HG03457 (cell line): ENCODE data around the gene C8G.

ENCODE experiments used
- ATAC-seq: cut with Tn5 transposase; IDR thresholded peaks from one replicate; pipeline ENCODE4 v1.9.1; 2021; ENCODE audit warnings: moderate number of reproducible peaks; ENCODE audit not compliant: unreplicated experiment

C8G gene

DNA sequence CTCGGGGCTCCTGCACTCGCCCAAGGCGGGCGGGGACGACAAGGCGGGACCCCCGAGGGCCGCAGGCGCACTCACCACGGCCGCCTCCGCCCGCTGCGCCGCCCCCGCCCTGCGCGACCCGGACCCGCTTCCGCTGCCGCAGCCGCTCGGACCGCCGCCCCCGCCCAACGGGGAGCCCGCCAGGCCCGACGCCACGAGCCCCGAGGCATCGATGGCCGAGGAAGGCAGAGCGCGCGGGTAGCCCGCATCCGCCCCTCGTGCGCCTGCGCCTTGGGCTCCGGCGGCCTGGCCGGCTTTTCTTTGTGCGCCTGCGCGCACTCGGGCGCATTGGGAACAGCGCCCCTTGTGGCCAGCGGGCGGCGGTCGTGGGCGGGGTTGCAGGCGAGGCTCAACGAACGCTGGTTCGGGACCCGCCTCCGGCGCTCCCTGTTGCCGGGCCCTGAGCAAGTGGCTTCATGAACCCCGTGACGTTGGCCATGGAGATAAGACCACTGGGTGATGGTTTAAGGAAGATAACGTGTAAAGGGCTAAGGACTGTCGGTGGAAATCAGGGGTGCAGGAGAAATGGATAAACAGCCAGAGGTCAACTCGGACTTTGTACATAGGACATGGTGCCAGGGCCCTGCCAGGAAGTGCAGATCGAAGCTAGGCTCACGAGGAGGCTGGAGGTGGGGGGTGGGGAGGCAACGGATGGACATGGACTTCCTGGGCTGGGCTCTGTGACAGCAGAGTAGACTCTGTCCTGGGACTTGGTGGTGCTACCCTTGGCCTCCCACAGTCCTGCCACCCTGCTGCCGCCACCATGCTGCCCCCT is at the start of gene C8G, which contains the start of gene FBXW5:
Gene C8G, plus strand, starts transcription at position 725 of the 814 bp plus-strand sequence. Its CDS starts 78 bp downstream, at position 803.
Gene FBXW5, minus strand, starts transcription at position 220 of the 814 bp plus-strand sequence. CDS start 655 bp downstream, outside the sequence.
- ATAC-seq = peak; percentile 47

DNA sequence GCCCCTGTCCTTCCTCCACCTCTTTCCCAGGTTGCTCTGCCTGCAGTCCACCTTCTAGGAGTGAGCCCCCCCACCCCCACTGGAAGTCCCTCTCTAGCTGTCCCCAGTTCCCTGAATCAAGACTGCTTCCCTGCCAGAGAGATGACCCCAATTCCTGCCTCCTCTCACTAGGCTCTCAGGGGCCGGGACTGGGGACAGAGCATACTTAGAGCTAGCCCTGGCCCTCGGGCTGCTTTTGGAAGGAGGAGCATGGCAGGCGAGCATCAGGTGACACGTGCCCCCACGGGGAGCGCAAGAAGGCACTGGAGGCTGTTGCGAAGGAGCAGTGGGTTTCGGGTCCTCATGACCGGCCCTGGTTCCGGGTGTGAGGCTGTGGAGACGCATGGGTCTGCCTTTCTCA is 49.0 kb upstream of the C8G start:
- ATAC-seq = no peak

DNA sequence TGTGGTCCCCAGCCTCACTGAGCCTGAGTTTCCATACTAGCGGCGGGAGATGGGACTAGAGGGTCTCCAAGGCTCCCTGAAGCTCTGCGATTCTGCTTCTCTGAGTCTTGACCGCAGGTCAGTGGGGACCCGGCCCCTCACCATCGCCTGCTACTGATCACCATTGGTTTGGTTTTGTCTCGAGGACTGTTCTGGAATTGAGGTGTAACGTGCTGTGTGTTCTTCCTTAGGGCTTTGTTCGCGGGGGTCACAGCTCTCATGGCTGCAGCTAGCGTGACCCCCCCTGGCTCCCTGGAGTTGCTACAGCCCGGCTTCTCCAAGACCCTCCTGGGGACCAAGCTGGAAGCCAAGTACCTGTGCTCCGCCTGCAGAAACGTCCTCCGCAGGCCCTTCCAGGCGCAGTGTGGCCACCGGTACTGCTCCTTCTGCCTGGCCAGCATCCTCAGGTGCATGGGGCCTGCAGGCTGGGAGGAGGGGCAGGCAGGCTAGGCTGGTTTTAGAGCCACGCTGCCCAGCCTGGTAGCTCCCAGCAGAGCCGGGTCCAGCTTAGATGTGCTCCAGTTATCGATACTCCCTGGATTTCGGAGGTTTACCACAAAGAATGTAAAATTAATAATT is 46.5 kb upstream of the C8G start:
- no peak for ATAC-seq

DNA sequence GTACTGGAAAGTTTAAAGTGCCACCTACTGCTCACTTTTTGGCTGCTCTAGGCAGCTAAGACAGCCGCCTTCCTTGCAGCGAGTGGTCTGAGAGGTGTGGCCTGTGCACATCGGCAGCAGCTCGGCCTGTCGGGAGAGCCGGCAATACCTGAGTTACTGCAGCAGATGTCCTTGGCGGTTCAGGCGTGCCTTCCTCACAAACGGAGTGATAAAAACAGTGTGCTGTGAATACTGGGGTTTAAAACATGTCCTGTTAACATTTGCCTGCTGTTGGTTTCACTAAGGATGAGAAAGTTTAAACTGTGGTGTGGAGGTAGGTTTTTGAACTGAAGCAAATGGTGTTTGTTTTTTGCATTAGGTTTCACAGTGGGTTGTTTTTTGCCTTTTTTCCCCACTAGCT is 45.8 kb upstream of the C8G start:
- no peak for ATAC-seq

DNA sequence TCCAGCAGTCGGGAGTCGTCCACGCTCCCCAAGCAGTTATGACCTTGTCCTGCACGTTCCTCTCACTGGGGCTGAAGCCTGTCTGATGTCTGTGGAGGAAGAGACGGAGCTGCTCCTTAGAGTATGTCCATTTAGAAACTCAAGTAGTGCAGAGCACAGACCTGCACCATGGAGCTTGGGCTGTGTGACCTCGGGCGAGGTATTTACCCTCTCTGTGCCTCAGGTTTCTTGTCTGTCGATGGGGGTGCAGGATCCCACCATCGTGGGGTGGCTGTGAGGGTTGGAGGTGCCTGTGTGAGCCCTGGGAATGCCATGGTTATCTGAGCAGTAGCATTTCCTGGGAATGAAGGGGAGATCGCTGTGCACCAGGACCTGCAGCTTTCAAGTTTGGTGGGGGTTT is 44.5 kb upstream of the C8G start:
- ATAC-seq = no peak

DNA sequence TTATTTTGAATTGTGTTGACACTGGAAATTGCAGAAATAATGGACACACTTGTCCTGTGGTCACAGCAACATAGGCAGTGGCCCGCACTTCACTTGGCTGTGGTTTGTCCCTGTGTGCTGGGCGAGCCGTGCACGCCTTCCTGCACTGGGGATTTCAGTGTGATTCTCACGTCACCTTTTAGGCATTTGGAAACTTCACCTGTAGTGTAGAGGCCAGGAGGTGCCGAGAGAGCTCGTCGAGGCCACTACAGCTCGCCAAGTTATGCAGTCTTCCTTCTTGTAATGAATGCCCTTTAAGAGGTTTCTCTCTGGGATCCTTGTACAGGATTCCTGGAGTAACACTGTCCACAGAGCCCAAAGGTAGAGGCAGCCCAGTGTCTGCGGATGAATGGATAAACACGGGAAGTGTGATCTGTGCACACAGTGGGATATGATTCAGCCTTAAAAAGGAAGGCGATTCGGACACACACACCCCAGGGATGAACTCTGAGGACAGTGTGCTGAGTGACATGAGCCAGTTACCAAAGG is 44.0 kb upstream of the C8G start:
- ATAC-seq = no peak

DNA sequence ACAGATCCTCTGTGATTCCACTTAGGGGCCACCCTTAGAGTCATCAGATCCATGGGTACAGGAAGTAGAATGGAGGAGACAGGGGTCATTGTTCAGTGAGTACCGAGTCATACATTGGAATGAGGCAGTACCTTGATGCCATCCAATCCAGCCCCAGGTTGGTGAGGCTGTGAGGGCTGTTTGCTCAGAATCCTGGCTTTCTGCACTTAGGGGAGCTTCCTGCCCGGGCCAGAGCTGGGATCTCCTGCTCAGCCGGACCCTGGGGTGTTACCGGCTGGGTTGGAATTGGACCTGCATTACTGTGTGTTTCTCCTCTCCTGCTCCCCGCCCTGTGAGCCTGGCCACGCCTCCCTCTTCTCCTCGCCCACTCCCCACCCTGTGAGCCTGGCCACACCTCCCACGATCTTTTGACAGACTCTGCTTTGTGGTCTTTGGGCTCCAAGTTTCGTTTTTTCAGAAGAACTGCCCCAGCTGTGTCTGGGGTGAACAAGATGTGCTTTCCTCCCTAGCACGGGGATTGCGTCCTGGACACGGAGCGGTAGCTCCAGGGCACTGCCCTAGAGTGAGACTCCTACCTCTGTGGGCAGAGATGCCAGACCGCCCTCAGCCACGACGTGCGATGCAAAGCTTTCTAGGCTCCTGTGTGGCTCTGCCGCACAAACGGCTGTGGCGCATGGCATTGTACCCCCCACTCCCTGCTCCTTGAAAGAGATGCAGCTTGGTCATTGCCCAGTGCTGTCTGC is 43.4 kb upstream of the C8G start:
- no peak for ATAC-seq

DNA sequence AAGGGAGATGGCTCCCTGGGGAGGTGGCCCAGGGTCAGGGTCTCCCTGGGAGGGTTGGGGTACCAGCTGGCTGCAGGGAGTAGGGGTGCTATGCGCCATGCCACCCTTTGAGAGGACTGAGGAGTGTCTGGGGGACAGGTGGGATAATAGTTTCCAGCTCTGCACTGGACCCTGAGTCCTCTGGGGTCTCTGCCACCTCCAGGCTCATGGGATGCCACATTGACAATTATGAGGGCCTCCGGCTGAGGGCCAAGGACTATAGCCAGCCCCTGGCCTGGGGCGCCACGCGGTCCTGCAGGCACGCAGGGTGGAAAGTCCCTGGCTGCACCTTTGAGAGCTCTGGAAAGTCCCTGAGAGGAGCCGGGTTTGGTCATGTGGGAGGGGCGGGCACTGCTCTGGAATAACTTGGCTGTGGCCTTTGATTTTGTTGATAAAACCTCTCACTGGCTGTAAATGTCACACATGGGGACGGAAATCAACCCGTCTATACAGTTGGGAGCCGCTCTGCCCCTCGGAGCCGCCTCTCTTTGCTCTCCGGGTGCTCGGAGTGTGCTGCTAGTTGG is 42.7 kb upstream of the C8G start:
- ATAC-seq = no peak

DNA sequence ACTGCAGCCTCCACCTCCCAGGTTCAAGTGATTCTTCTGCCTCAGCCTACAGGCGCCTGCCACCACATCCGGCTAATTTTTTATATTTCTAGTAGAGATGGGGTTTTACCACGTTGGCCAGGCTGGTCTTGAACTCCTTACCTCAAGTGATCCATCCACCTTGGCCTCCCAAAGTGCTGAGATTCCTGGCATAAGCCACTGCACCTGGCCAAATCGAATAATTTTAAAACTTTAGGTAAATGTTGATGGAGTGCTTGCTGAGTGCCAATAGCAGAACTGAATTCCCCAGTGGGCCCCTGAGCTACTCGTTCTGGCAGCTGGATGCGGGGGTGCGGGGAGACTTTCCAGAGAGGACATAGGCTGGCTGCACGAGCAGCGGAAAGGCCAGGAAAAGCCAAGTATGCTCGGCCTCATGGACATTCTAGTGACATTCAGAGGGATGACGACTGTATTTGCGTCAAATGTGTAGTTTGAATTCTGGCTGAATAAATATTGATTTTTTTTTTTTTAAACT is 41.9 kb upstream of the C8G start:
- no peak for ATAC-seq

DNA sequence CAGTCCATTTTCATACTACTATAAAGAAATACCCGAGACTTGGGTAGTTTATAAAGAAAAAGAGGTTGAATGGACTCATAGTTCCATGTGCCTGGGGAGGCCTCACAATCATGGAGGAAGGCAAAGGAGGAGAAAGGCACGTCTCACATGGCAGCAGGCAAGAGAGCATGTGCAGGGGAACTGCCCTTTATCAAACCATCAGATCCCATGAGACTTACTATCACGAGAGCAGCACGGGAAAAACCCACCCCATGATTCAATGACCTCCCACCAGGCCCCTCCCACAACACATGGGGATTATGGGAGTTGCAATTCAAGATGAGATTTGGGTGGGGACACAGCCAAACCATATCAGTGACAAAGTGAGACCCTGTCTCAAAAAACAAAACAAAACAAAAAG is 38.8 kb upstream of the C8G start:
- no peak for ATAC-seq

DNA sequence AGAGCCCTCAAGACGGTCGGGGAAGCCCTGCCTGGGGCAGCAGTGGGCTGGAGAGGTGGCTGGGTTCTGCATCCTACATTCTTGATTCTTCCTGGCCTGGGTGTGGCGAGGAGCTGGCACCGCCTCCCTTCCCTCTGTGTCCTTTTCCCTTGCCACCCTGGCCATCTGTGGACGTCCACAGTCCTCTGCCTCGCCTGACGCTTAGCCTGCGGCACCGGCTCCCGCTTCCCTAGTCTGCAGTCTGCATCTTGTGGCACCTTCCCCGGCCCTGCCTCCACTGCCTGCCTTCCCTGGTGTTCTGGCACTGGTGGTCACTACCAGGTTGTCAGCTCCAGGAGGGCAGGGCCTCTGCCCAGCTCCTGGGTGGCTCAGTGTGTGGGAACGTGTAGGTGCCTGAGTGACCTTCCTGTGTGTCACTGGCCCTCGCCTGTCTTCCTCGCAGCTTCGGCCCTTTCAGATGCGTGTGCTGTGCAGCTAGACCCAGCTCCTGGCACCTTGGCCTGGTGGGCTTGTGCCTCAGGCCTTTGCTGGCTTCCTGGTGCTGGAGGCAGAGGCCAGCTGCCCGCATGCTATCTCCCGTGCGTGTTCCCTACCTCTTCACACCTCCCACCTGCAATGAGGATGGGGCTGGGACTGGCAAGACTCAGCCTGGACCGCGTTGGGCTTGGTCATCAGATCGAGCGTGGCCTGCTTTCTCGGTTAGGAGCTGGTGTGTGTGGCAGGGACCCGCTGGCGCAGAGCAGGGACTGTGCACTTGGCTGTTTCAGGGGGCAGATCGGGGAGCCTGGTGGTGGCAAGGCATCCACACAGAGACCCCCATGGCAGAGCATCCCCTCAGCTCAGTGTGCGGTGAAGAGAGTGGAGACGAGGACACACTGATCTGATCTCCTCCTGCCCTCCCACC is 37.8 kb upstream of the C8G start:
- ATAC-seq = no peak

DNA sequence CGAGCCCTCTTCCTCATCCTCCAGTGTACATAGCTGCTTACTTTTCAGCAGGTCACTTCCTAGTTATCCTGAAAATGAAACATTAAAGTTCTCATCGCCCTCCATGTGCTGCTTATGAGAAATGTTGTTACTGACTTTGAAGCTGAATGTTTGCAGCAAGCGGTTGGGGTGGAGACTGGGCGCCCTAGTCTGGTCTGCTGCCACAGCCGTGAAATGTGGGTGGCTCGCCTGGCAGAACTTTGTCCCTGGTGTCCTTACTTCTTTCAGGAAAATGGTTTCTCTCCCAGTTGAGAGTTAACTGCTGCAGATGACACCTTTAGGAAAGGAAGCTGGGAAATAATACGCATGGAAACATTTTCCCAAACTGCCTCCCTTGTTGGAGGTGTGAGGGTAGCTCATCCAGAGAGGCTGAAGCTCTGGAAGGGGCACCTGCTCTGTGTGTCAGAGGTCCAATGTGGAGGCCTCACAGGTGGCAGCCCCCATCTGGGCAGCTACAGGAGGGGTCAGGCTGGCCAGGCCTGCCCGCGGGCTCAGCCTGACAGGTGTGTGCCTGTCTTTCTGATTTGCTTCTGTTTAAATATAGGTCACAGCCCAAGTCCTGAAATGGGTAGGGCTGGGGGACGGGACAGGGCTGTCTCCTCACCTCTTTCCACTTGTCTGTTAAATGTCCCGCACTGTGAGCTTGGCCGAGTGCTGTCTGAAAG is 34.7 kb upstream of the C8G start:
- ATAC-seq = no peak

DNA sequence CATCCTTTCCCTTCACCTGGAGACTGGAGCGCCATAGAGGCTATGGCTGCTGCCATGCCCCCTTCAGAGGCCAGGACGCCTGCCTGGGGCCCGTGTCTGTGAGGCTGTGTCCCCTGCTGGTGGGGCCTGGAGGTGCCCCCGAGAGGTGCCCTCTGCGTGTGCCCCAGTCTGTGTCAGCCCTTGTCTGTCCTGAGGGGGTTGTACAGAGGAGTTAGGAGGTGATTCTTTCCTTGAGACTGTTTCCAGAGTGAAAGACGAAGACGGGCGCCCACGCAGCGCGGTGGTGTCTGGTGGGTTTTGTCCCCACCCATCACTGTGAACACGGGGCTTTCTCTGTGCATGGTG is 34.2 kb upstream of the C8G start:
- ATAC-seq = no peak

DNA sequence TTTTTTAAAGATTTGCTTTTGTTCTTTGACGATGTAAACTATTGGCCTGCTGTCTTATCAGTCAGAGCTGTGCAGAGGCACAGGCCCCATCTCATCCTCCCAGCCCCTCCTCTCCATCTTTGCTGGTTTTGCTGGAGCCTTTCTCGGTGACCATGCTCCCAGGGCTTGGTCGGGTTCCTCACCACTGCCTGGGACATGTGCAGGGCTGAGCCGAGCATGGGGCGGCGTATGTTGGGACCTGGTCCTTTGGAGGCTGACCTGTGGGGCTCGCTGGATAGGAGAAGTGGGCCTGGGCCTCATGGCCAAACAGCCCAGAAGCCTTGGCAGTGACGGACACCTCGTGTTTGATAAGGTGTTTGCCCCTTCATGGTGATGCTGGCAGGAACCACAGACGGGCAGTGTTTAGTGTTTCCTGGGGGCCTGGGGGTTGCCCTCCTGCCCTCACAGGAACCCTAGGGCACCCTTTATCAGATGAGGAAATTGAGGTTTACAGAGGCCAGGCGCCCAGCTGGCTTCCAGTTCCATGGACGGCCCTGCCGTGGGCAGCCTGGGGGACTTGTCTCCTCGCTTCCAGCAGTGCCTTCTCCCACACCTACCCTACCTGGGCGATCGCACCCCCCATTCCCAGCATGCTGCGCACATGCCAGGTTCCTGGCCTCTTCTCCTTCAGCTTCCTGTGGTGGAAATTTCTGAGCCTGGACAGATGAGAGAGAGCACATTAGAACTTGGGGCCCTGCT is 31.2 kb upstream of the C8G start:
- ATAC-seq = no peak

DNA sequence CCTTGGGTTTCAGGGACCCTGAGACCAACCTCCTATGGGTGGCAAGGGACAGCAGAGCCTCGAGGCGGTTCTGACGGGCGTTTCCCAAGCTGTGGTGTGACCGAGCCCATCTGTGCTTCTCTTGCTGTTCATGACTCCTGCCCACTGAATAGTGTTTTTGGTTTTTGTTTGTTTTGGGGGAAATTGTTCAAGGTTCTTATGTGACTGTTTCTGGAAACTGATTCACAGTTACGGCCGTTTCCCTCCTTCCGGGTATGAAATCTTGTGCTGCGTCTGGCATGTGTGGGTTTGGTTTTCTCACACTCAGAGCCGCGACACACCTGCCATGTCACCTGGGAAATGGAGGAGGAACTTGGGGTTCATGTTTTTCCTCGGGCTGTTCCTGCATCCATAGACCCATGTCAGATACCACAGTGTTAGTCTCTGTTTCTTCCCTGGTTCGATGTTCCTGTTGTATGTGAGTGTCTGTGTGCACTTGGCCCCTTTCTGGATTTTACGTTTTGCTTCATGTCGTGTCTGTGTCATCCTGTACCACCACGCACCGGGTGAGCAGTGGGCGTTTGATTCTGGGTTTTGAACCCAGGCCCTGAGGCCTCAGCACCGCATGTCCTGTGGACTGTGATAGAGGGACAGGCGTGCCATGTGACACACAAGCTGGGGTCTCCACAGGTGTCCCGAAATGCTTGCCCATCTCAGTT is 29.3 kb upstream of the C8G start:
- no peak for ATAC-seq

DNA sequence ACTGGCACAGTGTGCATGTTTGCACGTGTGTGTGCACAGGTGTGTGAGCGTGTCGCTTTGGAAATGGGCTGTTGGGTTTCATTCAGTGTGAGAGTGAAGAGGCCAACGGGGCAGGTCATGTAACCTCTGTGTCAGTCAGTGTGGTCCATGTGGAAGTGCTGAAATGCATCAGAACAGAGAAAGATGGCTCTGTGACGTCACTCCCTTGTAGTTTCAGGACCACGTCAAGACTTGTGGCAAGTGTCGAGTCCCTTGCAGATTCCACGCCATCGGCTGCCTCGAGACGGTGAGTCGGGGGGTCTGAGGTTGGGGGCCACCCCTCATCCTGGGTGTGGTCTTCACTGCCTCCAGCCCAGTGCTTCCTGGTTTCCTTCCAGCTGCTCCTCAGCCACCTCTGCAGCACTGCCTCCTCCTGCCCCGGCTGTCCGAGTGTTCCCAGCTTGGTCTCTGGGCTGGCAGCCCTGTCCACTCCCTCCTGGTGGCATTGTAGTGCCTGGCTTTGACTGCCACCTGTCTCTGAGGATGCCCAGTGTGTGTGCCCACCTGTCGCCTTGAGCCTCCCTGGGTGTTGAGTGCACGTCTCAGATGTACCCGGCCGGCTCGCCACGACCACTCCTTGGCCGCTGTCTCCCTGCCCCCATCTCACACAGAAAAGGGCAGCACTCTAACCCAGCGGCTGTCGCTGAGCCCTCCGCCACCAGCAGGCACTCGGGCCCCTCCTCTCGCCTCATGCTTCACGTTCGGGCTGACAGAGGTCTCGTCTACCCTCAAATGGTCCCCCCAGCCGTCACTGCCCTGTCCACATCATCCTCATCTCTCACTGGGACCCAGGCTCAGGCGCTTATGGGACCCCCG is 28.5 kb upstream of the C8G start:
- ATAC-seq = no peak

DNA sequence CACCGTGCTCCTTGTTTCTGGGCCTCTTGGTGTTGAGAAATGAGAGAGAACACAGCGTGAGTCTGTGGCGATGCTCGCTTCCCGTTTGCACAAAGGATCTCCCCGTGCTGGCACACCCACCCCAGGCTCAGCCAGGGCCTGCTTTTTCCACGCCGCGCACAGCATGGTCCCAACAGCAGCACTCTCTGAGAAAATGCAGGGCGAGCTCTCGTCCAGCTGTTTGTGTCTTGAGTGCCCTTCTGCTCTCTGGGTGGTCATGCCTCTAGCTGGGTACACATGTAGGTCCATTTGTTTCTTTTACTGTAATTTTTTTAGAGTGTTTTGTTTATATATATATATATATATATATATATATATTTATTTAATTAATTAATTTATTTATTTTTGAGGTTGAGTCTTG is 27.1 kb upstream of the C8G start:
- ATAC-seq = no peak
